Left colon (tissue), 2 donors: ENCODE results near the gene TM9SF3. TPM values are rescaled to one million over a fixed set of nuclear protein-coding genes. Genes with fewer than 3 reads are reported as not detected.

ENCODE experiments used
- ATAC-seq: fragments of 200-7000 bp; cut with Tn5 transposase; one replicate; pipeline ENCODE4 v1.9.1; 2020; ENCODE audit warnings: mild to moderate bottlenecking, moderate library complexity
- DNase-seq, 2 donors: peaks; one replicate each; pipeline ENCODE4 v3.0.0-alpha.2; 2020
- intact Hi-C, 2 donors: fragments of 100-400 bp; cut with DNase I in 1 of 2; cut with micrococcal nuclease in 1 of 2; formaldehyde crosslinking; loops; one replicate each; pipeline versions ENCODE4 v1.11.2 to v1.14.0; 2022; cut with DNase I, micrococcal nuclease
- total RNA-seq, 2 donors: library from RNA; stranded (reverse); fragmentation: NEBNext Ultra II Directional; extraction: Animal tissue kit (Norgen Biotek cat#: 25700); gene quantifications; one replicate each; pipeline ENCODE4 v1.2.1, GENCODE V29; 2021
- donor health status: DM: no; HTN: no; CAD: no.
- donor health status: DM: yes; HTN: yes; CAD: no.

TM9SF3 gene
- total RNA-seq, 2 donors from 2014 or later, result 259 to 271 TPM

- intact Hi-C loops, result no loop called here
- DNase-seq, result peak in 1 of 2 donors; percentile 10
- ATAC-seq, result peak; percentile 41
Observed at GRCh38 chr10:96496281-96496925, 90.4 kb downstream of the TM9SF3 start.

- intact Hi-C loops, result no loop called here
- DNase-seq (no peak), ATAC-seq (no peak)
Observed at GRCh38 chr10:96495544-96495943, 91.3 kb downstream of the TM9SF3 start.

- no peak for ATAC-seq
- intact Hi-C loops, result no loop called here
Observed at GRCh38 chr10:96494694-96495093, 92.1 kb downstream of the TM9SF3 start.

GRCh38 chr10:96493871-96494525, 92.8 kb downstream of the TM9SF3 start:
- ATAC-seq, result no peak

More at GRCh38 chr10:96494694-96495093, 92.1 kb downstream of the TM9SF3 start:
- no peak for DNase-seq

GRCh38 chr10:96493254-96493653, 93.6 kb downstream of the TM9SF3 start:
- no peak for ATAC-seq
- no peak for DNase-seq
- intact Hi-C loops, result no loop called here

More at GRCh38 chr10:96493871-96494525, 92.8 kb downstream of the TM9SF3 start:
- intact Hi-C loops, result no loop called here
- no peak for DNase-seq

- ATAC-seq (no peak), DNase-seq (no peak)
- intact Hi-C loops, result no loop called here
Observed at GRCh38 chr10:96491303-96491702, 95.5 kb downstream of the TM9SF3 start.

- intact Hi-C loops, result no loop called here
- no peak for ATAC-seq
Observed at GRCh38 chr10:96488161-96488935, 98.5 kb downstream of the TM9SF3 start.

GRCh38 chr10:96482815-96483588, 103.8 kb downstream of the TM9SF3 start:
- no peak for DNase-seq
- intact Hi-C loops, result no loop called here
- no peak for ATAC-seq

More at GRCh38 chr10:96488161-96488935, 98.5 kb downstream of the TM9SF3 start:
- DNase-seq, result no peak

- intact Hi-C loops, result no loop called here
- ATAC-seq (no peak), DNase-seq (no peak)
Observed at GRCh38 chr10:96478355-96478754, 108.5 kb downstream of the TM9SF3 start.

GRCh38 chr10:96473866-96474265, 112.9 kb downstream of the TM9SF3 start:
- no peak for ATAC-seq
- DNase-seq, result no peak
- intact Hi-C loops, result no loop called here

- intact Hi-C loops, result no loop called here
- peak; percentile 49 for ATAC-seq
- DNase-seq, result peak in 1 of 2 donors; percentile 25
Observed at GRCh38 chr10:96470116-96470743, 116.6 kb downstream of the TM9SF3 start.

- ATAC-seq (no peak), DNase-seq (no peak)
- intact Hi-C loops, result no loop called here
Observed at GRCh38 chr10:96468845-96469244, 118.0 kb downstream of the TM9SF3 start.

Other genes with a start within 250 kb of the TM9SF3 start
- not detected for gene OPALIN, start 228.0 kb downstream of the TM9SF3 start, total RNA-seq
- under 1 TPM; 0.34 to 0.37 TPM for gene TLL2, start 73.1 kb downstream of the TM9SF3 start, total RNA-seq
- 10 to 100 TPM; 10.1 to 13.0 TPM for gene PIK3AP1, start 133.5 kb upstream of the TM9SF3 start, total RNA-seq
- 10 to 100 TPM; 82.4 to 93.7 TPM for gene LCOR, start 245.3 kb upstream of the TM9SF3 start, total RNA-seq